ENCODE results near the gene MEOX2. TPM values are rescaled to one million over a fixed set of nuclear protein-coding genes. Genes with fewer than 3 reads are reported as not detected.

The MEOX2 gene
- total and polyA plus RNA-seq, 3 donors from 2014 or later: 3.7 to 4.9 (median 4.0) TPM

DNA sequence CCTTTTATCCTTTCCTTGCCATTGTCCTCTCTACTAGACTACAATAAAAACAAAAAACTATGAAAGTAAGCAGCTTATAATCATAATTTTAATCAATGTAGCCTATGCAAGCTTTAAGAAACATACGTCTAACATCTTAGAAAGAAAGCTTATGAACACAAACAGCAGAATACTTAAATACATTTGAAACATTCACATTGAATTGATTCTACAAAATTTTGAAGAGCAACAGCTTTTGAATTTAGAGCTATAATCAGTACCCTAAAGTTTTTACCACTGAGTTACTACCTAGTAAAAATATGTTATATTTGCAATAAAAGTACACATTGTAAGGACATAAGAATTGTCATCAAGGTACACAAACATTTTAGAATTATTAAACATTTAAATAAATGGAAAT, 7.2 kb downstream of the MEOX2 start:
- Histone ChIP-seq H3K4me1 (no peaks in the 10 kb centered on the region), H3K4me3 (no peak overlapping the region), H3K36me3 (ENCODE audit: low read depth, missing control alignments) (no peaks in the 10 kb centered on the region), H3K27ac (no peak overlapping the region), H3K27me3 (no peaks in the 10 kb centered on the region), H3K9me3 (no peaks in the 10 kb centered on the region)
- TF ChIP-seq, protein P1, sequence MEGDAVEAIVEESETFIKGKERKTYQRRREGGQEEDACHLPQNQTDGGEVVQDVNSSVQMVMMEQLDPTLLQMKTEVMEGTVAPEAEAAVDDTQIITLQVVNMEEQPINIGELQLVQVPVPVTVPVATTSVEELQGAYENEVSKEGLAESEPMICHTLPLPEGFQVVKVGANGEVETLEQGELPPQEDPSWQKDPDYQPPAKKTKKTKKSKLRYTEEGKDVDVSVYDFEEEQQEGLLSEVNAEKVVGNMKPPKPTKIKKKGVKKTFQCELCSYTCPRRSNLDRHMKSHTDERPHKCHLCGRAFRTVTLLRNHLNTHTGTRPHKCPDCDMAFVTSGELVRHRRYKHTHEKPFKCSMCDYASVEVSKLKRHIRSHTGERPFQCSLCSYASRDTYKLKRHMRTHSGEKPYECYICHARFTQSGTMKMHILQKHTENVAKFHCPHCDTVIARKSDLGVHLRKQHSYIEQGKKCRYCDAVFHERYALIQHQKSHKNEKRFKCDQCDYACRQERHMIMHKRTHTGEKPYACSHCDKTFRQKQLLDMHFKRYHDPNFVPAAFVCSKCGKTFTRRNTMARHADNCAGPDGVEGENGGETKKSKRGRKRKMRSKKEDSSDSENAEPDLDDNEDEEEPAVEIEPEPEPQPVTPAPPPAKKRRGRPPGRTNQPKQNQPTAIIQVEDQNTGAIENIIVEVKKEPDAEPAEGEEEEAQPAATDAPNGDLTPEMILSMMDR (IDR thresholded peaks at IDR 0.05): no peak
- no peak for TF ChIP-seq POLR2A (IDR thresholded peaks at IDR 0.05)
- intact Hi-C loops (cut with DNase I; ENCODE audit: low total_unique reads): no loop called here
- 82 to 96% methylated on average over 1 of the region's 1 CpG for WGBS, 2 donors
- no peak for DNase-seq

DNA sequence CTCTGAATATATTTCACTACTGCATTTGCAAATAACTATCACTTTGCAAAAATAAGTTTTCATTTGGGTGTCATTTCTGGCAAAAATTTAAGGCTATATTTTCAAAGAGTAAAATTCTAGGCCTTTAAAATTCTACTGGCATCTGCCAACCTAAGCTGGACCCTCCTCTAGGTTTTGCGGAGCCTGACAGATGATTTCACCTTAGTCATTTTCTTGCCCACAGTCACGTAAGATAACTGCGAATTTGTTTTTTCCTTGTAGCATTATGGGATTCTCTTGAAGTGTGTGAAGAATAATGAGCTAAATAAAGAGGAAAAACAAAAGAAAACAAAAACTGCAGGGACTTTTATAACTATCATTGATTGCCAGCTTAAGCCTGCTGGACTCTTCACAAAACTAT, 7.8 kb downstream of the MEOX2 start:
- no peak overlapping the region for H3K4me3 ChIP-seq
- intact Hi-C loops (cut with DNase I; ENCODE audit: low total_unique reads): no loop called here
- DNase-seq: no peak

DNA sequence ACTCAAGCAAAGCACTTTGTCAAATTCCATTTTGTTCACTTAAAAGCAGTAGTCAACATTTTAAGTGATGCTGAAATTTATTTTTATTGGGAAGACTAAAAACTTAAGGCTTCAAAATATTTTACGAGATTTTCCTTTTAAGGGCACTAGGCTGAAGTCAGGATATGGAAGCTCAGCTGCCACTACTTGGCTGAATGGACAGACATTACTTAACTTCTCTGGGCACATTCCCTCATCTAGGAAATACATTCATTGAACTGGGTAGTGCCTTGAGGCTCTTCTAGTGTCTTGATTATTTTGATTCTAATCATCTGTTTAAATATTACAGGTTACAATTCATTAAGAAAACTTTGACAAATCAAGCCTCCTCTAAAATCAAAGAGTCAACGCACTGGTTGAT, 11.1 kb downstream of the MEOX2 start:
- 88 to 89% methylated on average over 2 of the region's 2 CpGs for WGBS, 2 donors
- TF ChIP-seq, protein P1 (IDR thresholded peaks at IDR 0.05): no peak
- no peak for TF ChIP-seq POLR2A (IDR thresholded peaks at IDR 0.05)
- intact Hi-C loops (cut with DNase I; ENCODE audit: low total_unique reads): no loop called here

More for the DNA sequence above, 7.8 kb downstream of the MEOX2 start:
- no peaks in the 10 kb centered on the region for H3K36me3 ChIP-seq (ENCODE audit: low read depth, missing control alignments)
- no peaks in the 10 kb centered on the region for H3K27me3 ChIP-seq
- no peak overlapping the region for H3K27ac ChIP-seq
- no peak for TF ChIP-seq POLR2A (IDR thresholded peaks at IDR 0.05)
- TF ChIP-seq, protein P1 (IDR thresholded peaks at IDR 0.05): no peak
- 77 to 85% methylated on average over 3 of the region's 3 CpGs for WGBS, 2 donors
- H3K9me3 ChIP-seq: no peaks in the 10 kb centered on the region
- no peaks in the 10 kb centered on the region for H3K4me1 ChIP-seq

DNA sequence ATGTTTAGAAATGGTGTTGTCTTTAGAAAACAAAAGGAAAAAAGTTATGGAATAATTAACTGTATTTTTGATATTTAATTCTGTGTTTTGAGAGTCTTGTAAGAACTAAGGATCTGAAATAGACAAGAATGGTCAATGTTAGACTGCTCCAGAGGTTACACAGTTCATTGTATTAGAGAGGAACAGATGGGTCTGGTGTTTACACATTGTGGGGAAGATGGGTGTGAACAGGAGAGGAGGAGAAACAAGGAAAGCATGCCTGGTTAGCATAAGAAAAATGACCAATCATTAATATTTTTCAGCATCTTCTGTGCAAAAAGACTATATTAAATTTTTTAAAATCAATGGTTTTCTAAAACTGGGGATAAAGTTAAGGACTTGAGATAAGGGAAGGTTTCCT, 11.9 kb downstream of the MEOX2 start:
- no peak overlapping the region for H3K27ac ChIP-seq
- intact Hi-C loops (cut with DNase I; ENCODE audit: low total_unique reads): no loop called here

More for the DNA sequence above, 11.1 kb downstream of the MEOX2 start:
- no peaks in the 10 kb centered on the region for H3K36me3 ChIP-seq (ENCODE audit: low read depth, missing control alignments)
- no peaks in the 10 kb centered on the region for H3K27me3 ChIP-seq
- no peak for DNase-seq
- no peaks in the 10 kb centered on the region for H3K9me3 ChIP-seq
- H3K4me3 ChIP-seq: no peak overlapping the region
- no peak overlapping the region for H3K27ac ChIP-seq
- H3K4me1 ChIP-seq: no peaks in the 10 kb centered on the region

More for the DNA sequence above, 11.9 kb downstream of the MEOX2 start:
- H3K4me1 ChIP-seq: no peaks in the 10 kb centered on the region
- H3K36me3 ChIP-seq (ENCODE audit: low read depth, missing control alignments): no peaks in the 10 kb centered on the region
- H3K4me3 ChIP-seq: no peak overlapping the region
- no peak for DNase-seq
- TF ChIP-seq, protein P1 (IDR thresholded peaks at IDR 0.05): no peak
- TF ChIP-seq POLR2A (IDR thresholded peaks at IDR 0.05): no peak
- no peaks in the 10 kb centered on the region for H3K9me3 ChIP-seq
- H3K27me3 ChIP-seq: no peaks in the 10 kb centered on the region

Measured in testis (tissue), 3 donors.